ENCODE data around the gene VSTM2L.

VSTM2L gene

DNA sequence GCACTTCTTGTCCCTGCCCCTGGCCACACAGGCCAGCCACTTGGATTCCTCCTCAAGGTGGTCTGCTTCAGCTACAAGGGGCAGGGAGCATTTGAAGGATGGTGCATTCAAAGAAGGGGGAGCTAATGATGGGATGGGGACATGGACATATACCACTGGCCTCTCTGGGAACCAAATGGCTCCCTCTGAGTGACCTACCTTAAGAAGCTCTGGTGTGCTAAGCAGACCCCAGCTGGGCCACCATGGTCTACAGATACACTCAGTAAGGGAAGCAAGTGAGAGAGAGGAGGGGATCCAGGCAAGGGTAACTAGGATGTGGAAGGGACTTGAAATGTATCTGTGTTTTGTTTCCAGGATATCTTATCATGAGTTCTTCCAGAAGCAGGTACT is 67.9 kb downstream of the VSTM2L start:
- no peak for DNase-seq (ENCODE audit: low spot score)

GRCh38 chr20:37971561-37972127 is 68.7 kb downstream of the VSTM2L start:
- no peak for DNase-seq (ENCODE audit: low spot score)

- DNase-seq (ENCODE audit: low spot score) = no peak
These were observed 69.5 kb downstream of the VSTM2L start for GRCh38 chr20:37972256-37973058.

GRCh38 chr20:37973059-37973910 is 70.4 kb downstream of the VSTM2L start:
- DNase-seq (ENCODE audit: low spot score) = no peak

DNA sequence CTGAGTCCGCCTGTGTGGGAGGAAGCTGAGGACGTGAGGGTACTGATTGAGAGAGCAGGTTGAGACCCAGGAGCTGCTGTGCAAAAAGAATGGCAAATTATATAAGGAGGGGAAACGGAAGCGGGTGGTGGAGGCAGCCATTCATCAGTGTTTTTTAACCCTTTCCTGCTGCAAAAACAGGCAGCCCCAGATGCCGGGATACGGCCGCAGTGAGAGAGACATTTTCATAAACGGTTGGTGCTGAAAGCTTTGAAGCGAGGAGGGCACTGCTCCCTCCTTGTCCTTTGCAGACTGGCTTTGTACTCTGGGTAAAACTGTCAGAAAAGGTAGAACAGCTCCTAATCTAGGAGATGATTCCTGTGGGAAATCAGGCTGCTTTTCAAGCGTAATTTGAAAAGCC is 74.0 kb downstream of the VSTM2L start:
- no peak for DNase-seq (ENCODE audit: low spot score)

DNA sequence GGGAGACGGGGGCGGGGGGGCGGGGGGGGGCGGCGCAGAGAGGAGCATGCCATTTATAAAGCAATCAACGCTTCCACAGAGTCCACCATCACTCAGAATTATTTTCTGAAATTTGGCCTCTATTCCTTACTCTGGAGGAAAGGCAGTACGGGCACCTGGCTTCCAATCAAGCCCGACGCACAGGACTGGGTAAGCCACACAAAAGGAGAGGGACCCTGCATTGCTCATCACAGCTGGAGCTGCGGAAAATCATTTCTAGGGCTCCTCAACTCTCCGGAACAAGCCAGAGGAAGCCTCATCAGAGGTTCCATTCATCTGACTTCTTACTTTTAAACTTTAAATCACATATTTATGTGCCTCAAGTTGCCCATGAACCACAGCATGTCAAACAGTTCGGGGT is 74.4 kb downstream of the VSTM2L start:
- DNase-seq (ENCODE audit: low spot score) = no peak

DNA sequence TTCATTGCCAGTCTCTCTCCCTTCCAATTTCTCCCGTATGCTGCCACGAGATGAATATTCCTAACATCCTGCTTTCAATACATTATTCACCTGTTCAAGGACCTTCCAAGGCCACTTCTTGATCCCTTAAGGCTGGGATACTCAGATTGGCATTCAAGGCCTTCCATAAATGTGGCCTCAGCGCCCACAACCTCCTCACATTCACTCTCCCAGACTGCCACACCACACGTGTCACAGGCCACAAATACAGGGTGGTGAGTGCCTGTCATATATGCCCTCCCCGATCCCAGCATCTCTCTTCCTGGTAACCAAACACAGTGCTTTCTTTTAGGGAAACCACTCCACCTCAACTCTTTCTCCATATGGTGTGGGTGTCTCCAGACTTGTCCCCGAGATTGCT is 74.9 kb downstream of the VSTM2L start:
- DNase-seq (ENCODE audit: low spot score) = no peak

GRCh38 chr20:37979021-37979985 is 76.4 kb downstream of the VSTM2L start:
- DNase-seq (ENCODE audit: low spot score) = no peak

- no peak for DNase-seq (ENCODE audit: low spot score)
These were observed 77.5 kb downstream of the VSTM2L start for GRCh38 chr20:37980383-37980782.

DNA sequence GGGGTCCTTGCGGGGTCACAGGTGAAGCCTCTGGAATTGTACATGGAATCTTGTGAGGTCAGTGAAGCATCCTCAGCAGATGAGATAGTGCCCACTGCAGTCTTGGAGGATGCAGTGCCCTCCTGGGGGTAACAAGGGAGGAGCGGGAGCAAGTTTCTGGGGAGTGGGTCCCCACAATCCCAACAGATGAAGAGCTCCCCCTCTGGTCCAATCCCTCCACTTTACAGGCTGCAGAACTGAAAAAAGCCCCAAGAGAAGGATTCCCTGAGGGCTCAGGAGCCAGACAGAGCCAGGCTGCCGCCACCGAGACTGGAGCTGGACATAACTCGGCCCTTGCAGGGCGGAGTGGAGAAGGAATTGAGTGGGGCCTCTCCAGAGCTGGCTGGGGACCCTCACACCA is 77.9 kb downstream of the VSTM2L start:
- DNase-seq (ENCODE audit: low spot score) = no peak

DNA sequence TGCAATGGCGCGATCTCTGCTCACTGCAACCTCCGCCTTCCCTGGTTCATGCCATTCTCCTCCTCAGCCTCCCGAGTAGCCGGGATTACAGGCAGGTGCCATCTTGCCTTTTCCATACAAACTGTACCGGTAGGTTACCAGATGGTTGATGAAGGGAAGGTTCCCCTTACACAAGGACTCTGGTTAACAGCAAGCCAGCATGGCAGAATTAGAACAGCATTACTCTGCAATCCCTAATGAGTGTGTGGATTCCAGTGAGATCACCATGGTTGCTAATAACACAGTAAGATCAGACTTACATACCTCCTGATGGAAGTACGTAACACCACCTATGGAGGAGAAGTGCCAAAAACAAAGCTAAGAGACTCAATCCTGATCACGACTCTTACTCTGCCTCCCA is 78.6 kb downstream of the VSTM2L start:
- no peak for DNase-seq (ENCODE audit: low spot score)

GRCh38 chr20:37983286-37983685 is 80.4 kb downstream of the VSTM2L start:
- DNase-seq (ENCODE audit: low spot score) = no peak

- DNase-seq (ENCODE audit: low spot score) = no peak
These were observed 81.3 kb downstream of the VSTM2L start for GRCh38 chr20:37984018-37984785.

DNA sequence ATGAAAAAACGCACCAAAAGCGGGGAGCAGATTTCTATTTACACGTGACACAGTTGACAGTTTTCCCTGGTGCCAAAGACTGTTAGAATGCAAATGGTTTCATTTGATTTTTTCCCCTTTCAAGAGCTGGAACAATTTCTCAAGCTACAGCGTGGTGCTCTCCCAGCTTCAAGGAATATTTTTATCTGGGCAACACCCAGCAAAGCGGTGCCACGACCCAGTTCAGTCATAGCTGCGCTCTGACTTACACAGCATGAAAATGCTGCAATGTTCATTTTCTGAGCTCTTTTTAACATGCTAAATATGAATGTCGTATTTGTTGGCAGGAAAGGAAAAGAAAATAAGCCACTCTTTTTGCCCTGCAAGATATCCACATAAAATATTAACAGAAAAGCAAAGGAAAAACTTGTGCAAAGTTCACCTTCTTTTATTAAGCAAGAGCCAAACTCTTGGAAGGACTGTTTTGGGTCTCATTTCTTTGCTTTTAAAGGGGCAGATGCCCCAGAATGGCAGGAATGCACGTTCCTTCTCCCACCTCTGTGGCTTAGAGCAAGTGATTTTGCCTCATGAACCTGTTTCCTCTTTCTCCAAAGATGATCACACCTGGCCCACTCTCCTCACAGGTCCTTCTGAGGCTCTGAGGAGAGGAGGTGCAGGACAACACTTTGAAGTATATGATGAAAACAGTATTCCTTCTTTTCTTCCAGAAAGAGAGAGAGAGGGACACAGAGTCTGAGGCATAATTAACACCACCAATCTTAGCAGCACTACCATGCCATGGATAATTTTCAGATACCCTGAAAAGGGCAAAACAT is 83.3 kb downstream of the VSTM2L start:
- no peak for DNase-seq (ENCODE audit: low spot score)

GRCh38 chr20:37986873-37987601 is 84.1 kb downstream of the VSTM2L start:
- DNase-seq (ENCODE audit: low spot score) = no peak

GRCh38 chr20:37987602-37988290 is 84.8 kb downstream of the VSTM2L start:
- DNase-seq (ENCODE audit: low spot score) = no peak

DNA sequence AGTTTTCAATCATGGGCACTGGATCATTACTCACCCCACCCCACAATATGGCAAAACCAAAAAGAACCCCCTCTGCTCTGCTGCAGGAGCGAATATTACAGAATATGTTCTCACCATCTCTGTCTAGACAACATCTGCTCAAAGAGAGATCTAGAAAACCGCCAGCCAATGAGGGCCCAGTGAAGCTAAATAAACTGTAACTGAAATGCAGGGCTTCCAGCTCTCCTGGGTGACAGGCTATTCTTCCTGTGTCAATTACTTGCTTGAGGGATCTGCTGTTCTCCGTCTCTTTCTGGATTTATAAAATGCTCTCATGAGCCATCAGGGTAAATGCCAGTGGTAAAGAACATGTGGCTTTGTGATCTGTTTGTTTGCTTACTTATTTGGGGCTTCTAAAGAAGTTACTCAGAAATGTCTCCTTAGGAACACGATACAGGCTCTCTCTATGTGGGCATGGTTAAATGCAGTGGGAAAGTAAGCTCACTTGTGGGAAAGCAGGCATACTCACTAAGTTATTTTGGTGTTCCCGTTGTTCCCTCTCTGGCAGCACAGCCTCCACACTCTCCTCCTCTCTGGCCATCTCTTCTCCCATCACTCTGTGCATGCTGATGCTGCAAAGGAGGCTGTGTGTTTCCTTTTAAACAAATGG is 85.5 kb downstream of the VSTM2L start:
- no peak for DNase-seq (ENCODE audit: low spot score)

DNA sequence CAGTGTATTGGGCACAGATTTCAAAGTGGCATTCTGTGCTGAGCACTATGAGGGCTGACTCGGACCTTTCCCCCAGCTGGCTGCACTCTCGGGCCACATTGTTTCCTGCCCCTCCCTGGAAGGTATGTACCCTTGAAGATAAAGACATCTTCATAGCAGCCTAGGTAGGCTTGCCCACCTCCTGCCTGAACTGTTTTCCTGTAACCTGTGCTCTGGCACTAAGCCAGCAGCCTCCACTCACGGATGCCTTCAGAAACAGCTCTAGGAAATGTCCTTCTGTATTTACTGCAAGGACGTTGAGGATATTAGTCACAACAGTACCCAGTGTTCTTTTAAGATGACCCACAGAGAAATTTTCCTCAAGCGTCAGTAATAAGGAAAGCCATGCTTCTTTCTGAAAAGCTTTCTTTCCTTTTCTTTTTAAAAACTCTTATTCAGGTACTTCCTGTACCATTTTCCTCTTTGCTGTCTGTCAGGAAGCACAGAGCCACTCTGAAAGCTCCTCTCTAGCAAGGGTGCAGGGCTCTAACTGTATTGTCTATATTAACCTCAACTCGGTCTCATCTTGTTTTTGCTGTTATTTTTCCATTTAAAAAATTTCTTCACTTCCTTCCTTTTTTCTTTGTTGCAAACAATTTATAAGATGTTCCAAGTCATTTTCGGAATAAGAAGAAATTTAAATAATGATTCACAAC is 86.8 kb downstream of the VSTM2L start:
- DNase-seq (ENCODE audit: low spot score) = no peak
